HG02840 (cell line): ENCODE data around the gene CAMK1.
"Not testable (repeated sequence)": the region's sequence is repeated elsewhere in the genome, so short reads cannot be mapped to it uniquely, and the experiment has no call there.

ENCODE experiments used
- ATAC-seq: cut with Tn5 transposase; IDR thresholded peaks from one replicate; pipeline ENCODE4 v1.9.1; 2021; ENCODE audit warnings: mild to moderate bottlenecking, moderate library complexity, moderate number of reproducible peaks; ENCODE audit not compliant: unreplicated experiment, low FRiP score

CAMK1 gene

DNA sequence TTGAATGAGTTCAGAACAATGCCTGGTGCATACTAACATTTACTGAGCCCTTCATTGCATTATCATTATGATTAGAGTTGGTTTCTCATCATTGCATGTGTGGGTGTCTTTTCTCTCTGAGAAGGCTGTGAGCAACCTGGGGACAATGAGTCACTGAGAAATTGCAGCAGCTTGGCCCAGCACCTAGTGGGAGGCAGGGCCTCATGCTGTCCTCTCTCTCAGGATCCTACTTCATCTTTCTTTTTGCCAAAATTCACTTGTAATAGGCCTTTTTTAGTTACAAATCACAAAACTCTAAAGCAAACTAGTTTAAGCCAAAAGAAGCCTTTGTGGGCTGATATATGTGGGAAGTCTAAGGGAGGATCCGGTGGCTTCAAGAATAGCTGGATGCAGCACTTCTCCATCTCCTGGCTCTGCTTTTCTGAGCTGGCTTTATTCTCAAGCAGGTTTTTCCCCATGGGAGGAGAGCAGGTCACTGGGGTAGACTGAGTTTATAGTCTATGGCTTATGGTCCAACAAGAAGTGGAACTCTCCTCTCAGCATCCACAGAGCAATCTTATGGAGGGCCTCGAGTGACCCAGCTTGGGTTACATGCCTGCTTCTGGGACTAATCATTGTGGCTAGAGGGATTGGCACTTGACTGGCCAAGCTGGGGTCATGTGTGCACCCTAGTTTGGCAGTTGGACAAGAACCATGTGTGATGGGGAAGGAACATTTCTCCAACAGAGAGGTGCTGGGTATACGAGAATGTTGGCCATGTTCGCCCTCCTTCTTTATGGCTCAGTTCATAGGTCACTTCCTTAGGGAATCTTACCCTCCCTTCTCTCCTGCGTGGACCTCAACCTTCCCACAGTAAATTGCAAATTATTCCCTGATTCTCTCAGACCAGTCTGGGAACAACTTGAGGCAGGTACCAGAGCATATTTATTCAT lies 8.7 kb upstream of the CAMK1 start:
- ATAC-seq = no peak

DNA sequence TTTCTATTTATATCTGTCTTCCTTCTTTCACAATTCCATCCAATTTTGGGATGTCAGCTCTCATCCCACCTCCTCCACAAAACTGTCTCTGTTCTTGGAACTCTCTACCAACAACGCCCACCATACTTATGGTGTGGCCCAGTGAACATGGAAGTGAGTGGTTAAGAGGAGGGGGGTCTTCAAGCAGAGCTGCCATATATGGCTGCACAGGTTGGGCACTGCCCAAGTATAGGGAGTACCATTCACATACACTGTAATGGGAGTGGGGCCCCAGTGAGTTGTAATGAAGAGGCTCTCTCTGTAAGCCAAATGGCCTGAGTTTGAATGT lies 7.9 kb upstream of the CAMK1 start:
- ATAC-seq = no peak

DNA sequence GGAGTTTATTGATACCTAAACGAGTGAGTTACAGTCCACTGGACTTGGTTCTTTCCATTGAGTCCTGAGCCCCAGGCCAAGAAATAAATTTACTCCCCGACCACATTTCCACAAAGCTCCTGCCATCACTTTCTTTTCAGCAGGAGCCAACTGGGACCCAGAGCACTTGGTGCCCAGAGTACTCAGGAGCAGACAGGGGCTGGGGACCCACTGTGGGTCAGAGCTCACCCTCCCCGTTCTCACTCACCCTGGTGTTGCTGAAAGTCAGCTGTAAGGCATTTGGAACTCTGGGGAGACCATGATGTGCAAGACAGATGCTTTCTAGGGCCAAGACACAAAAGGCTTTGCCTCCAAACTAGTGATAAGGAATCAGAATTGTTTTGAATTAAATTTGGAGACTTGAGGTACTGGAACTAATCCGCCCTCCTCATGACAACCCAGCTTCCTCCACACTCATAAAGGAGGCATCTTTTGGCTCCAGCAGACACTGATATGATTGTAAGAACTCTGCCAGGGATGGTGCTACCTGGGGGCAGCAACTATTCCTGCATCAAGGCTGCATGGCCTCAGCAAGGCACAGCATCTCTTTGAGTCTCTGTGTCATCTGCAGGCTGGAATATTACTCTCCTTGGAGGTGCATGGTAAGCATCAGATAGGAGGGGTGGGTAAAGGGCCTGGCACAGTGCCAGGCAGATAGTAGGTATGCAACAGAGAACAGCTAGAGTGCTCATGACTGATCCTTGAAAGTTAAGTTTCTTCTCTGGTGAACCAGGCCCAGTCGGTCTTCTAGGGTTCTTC lies 7.3 kb upstream of the CAMK1 start:
- no peak for ATAC-seq

DNA sequence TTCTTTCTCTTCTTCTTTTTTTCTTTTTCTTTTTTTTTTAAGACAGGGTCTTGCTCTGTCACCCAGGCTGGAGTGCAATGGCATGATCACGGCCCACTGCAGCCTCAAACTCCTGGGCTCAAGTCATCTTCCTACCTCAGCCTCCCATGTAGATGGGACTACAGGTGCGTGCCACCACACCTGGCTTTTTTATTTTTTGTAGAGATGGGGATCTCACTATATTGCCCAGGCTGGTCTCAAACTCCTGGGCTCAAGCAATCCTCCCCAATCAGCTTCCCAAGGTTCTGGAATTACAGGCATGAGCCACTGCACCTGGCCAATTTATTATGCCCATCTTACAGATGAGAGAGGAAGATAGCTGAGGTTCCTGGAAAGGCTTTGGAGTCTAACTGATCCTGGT lies 1.3 kb upstream of the CAMK1 start:
- not testable (repeated sequence) for ATAC-seq

DNA sequence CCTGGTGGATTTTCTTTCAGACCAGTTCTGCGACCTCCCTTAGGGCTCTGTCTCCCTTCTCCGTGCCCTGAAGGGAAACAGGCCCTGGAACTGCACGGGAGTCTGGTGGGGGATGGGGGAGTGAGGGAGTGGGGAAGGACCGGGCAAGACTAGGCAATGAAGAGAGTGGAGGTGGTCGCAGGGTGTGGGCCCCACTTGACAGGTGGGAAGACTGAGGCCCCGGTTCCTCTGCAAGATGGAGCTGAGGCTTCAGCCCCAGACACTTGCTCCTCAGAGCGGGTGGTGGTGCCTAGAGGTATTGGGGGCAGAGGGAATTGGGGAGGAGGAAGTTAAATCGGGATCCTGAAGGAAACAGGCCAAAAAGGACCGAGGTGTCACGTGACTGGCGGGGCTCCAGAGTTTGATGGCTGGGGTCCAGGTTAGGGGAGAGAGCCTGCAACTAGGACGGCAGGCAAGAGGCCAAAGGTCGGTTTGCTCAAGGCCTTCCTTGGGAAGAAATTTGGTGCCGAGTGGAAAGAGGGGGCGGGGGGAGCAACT lies 597 bp upstream of the CAMK1 start:
- ATAC-seq = no peak

DNA sequence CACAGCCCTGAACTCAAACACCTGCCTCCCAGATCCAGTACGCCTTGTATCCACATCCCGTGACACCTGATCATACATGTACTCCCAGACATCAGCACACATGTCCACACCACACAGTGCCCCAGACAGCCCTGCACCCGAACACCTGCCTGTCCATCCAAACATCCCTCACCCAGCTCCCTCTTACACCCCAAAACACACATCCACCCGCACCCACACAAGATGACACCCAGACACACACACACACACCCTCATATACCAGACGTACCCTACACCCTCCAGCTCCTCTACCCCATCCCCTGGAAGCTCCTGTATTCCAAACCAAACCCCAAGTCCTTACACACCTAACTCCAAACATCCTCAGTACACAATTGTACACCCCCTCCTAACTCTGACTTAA lies 735 bp downstream of the CAMK1 start:
- no peak for ATAC-seq

DNA sequence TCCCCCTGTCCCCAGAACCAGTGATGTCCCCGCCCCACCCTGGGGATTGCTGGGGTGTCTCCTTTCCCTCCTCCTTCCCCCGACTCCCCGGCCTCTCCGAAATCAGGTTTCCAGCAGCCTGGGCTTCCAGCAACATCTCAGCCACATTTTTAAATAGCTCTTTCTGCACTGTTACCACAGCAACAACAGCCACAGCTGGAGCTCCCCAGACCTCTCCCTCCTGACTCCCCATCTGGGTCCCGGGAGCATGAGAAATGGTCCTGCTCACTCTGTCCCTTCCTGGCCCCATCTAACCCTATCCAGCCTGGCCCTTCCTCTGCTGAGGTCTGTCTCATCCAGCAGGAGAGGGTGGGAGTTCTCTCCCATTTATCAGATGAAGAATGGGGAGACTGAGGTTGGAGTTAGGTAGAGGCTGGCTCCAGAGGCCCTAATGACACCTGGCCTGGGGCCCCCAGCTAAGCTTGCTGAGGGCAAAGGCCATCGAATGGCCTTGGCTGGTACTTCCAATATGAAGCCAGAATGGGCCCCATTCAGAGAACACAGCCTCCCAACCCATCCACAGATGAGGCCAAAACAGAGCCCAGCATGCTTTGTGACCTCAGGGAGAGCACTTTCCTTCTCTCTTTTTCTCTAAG lies 1.5 kb downstream of the CAMK1 start:
- no peak for ATAC-seq

DNA sequence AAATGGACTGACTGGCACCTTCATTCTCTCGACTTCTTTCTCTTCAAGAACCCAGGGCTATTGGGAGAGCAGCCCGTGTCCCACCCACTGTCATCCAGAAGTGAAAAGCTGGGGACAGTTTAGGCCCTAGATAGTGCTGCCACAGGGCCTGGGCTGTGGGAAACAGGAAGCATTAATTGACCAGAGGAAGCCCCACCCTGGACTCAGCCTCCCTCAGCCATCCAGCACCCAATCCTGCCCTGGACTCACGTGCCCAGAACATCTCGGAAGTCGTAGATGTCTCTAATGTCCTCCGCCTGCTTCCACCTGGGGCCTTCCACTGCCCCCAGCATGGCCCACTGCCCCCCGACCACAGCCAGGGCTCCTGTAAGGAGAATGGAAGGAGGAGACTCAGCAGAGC lies 2.3 kb downstream of the CAMK1 start:
- no peak for ATAC-seq

DNA sequence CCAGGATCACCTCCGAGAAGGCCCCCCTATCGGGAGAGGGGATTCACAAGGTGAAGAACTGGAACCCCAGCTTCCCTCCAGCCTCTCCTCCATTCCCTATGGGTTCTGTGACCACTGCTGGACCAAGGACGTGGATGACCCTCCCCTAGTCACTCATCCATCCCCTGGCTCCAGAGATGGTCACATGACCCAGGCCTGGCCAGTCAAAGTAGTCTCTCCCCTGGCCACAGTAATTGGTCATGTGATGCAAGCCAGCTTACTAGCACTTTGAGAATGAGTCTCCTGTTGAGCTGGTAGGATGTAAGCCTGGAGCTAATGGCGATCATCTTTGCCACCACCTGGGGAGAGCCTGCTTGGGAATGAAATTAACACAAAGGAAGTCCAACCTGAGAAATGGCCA lies 3.9 kb downstream of the CAMK1 start:
- no peak for ATAC-seq

DNA sequence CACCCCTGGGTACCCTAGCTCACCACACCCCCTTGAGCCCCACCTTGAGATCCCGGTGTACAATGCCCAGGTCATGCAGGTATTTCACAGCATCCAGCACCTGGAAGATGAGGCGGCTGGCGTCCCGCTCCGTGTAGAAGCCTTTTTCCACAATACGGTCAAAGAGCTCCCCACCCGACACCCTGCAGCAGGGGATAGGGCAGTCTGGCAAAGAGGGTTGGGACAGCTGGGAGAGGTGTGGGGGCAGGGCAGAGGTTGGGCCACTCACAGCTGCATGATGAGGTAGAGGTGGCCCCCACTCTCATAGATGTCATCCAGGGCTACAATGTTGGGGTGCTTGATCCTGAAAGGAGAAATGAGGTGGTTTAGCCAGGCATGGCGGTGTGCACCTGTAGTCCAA lies 6.9 kb downstream of the CAMK1 start:
- no peak for ATAC-seq

DNA sequence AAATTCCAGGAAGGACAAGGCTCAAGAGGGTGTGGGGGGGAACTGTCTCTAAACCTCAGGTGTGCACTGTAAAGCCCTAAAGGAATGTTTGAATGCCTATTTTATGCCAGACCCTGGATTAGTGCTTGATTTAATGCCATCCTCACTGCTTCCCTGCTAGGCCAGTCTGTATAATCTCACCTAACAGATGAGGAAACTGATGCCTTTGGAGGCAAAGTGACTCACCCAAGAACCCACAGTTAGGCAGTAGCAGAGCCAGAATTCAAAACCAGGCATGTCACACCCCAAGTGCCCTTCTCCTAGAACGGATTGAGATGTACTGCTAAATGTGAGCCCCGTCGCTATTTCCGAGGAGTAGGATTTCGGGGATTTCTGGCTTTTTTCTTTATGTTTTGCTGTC lies 7.8 kb downstream of the CAMK1 start:
- no peak for ATAC-seq

DNA sequence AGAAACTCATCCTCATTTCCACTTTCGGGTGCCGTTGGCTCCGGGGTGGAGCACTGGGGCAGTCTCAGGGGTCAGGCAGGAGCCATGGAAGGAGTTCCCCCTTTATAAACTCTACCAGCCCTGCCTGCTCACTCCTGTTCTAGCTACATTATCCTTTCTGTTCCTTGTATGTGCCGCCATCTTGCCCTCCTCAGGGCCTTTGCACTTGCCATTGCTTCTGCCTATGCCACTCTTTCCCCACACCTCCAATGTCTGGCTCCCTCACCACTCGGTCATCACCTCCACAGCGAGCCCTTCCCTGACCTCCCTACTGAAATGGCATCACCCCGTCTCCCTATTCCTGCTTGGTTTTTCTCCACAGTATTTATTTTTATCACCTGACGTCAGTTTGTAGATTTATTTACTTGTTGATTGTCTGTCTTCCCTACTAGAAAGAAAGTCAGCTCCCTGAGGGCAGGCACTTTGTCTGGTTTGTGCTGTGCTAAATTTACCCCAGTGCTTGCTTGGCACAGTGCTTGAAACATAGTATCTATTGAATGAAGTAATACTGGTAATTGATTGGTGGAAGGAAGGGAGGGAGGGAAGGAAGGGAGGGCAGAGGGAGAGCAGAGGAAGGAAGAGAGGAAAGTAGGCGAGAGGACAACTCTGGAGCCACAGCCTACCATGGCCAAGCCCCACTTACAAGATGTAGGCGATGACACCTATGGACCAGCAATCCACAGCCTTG lies 8.8 kb downstream of the CAMK1 start:
- no peak for ATAC-seq

DNA sequence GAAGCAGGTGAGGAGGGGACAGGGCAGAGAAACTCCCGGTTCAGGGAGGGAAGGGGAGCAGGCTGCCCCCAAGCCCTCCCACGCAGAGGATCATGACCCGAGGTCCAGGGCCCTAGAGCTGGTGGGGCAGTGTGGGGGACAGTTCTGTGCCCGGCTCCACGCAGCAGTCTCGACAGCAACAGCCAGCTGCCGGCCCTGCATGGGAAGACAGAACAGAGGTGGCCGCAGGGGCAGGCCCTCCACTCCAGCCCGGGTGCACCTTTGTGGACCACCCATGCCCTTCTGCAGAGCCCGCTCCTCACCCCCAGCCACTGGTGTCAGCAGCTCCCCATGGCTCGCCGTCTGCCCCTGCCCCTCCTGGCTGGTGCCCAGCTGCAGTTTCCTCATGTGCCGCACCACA lies 12.3 kb downstream of the CAMK1 start:
- no peak for ATAC-seq

DNA sequence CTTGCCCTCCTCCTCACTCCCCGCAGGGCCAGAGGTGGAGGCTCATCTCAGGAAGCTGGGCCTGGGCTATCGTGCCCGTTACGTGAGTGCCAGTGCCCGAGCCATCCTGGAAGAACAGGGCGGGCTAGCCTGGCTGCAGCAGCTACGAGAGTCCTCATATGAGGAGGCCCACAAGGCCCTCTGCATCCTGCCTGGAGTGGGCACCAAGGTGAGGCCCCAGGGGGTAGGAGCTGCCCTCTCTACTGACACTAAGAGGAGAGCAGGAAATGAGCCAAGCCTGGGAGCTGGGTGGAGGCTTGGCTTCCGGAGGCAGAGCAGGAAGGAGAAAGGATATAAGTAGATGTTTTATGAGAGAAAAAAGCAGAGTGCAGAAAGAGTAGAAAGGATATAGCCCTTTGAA lies 15.1 kb downstream of the CAMK1 start:
- no peak for ATAC-seq

DNA sequence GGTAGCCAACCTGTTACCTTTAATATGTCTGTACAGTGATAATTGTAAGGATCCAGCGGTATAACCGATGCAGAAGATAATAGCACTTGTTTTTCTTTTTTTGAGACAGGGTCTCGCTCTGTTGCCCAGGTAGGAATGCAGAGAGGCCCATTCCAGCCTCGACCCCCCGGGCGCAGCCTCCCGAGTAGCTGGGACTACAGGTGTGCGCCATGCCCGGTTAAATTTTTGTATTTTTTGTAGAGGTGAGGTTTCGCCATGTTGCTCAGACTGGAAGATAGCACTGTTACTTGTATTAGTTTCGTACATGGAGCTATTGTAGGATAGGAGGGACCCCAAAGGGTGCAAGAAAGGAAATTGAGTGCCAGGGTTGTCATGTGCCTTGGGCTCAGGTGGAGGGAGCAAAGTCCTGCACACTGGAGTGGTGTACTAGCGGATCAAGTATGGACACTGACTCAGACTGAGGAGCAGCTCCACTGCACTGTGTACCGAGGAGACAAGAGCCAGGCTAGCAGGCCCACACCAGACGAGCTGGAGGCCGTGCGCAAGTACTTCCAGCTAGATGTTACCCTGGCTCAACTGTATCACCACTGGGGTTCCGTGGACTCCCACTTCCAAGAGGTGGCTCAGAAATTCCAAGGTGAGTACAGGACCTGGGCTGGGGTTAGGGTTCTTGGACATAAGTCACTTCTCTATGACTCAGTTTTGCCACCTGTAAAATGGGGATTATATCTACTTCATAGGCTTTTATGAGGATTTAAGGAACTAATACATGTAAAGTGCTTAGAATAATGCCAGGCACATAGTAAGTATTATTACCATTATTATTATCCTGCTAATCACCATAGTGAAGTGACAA lies 19.0 kb downstream of the CAMK1 start:
- ATAC-seq = no peak

DNA sequence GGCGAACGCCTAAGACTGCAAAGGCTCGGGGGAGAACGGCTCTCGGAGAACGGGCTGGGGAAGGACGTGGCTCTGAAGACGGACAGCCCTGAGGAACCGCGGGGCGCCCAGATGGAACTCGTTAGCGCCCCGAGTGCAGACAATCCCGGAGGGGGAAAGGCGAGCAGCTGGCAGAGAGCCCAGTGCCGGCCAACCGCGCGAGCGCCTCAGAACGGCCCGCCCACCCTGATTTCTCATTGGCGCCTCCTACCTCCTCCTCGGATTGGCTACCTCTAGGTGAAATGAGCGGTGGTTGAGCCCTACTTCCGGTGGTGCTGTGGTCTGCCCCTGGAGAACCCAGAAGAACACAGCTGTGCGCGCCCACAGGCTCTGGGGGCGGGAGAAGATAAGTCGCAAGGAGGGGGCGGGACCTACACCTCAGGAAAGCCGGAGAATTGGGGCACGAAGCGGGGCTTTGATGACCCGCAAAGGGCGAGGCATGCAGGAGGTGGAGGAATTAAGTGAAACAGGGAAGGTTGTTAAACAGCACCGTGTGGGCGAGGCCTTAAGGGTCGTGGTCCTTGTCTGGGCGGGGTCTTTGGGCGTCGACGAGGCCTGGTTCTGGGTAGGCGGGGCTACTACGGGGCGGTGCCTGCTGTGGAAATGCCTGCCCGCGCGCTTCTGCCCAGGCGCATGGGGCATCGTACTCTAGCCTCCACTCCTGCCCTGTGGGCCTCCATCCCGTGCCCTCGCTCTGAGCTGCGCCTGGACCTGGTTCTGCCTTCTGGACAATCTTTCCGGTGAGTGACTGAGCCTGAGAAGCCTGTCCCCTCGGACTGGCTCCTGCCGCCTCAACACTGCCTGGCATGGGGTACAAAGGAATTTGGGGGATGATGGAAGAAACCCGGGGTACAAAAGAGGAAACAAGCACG lies 19.8 kb downstream of the CAMK1 start, which contains the start of gene OGG1:
OGG1 (plus strand) TSS at position 308 of the 911 bp plus-strand sequence; CDS start at position 643, 335 bp downstream.
- ATAC-seq = peak; percentile 90

DNA sequence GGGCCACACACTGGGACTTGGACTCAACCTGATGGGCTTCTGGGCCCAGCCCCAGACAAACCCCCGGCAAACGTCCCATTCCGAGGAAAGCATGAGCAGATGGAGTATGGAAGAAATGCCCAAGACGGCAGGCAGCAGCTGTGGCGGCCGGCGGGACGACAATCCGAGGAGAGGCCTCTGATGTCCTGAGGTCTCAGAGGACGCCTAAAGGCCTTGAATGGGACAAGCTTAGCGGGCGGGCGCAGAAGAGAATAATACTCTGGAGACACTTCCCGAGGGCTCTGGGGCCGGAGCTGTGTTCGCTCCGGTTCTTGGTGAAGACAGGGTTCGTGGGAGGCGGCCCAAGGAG lies 20.5 kb downstream of the CAMK1 start:
- ATAC-seq = no peak

DNA sequence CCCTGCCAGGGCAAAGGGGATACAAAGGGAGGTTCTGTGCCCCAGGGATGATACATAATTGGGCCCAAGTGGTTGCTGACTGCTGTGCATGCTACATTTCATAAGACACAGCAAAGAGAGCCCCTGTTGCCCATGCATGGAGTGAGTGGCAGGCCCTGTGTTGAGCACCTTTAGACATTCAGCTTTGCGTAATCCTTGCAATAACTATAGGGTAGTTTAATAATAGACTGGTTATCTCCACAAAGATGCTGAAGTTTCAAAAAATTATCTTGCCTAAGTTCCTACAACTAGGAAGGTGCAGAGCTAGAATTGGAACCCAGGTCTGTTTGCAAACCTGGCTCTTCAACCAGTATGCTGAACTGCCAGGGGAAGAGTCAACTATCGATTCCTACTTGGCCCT lies 21.7 kb downstream of the CAMK1 start:
- no peak for ATAC-seq
